NCI-H187 (cell line): ENCODE results near the gene SEPTIN10.
"Not testable (repeated sequence)": the region's sequence is repeated elsewhere in the genome, so short reads cannot be mapped to it uniquely, and the experiment has no call there.

Experiments
- DNase-seq, 2 experiments: peaks; one replicate each; lab custom pipeline; 2025; lab: John Stamatoyannopoulos, UW

Gene SEPTIN10

GRCh38 chr2:109613922-109614714, at the start of gene SEPTIN10, which contains the start of gene SOWAHC:
Gene SEPTIN10 (minus strand): TSS chr2:109613966. CDS start chr2:109613827, 139 bp downstream.
Gene SOWAHC (plus strand): TSS chr2:109614364. CDS start chr2:109614490, 126 bp downstream.
- peak; percentile 56 to 80 for DNase-seq

- DNase-seq, result no peak
Observed at GRCh38 chr2:109662889-109663288, 49.1 kb upstream of the SEPTIN10 start.

- no peak for DNase-seq
Observed at GRCh38 chr2:109660046-109660860, 46.5 kb upstream of the SEPTIN10 start.

- no peak for DNase-seq
Observed at GRCh38 chr2:109659396-109660045, 45.8 kb upstream of the SEPTIN10 start.

- DNase-seq, result no peak
Observed at GRCh38 chr2:109655287-109655686, 41.5 kb upstream of the SEPTIN10 start.

- DNase-seq, result no peak
Observed at GRCh38 chr2:109654326-109655050, 40.7 kb upstream of the SEPTIN10 start.

- no peak for DNase-seq
Observed at GRCh38 chr2:109649736-109650695, 36.2 kb upstream of the SEPTIN10 start.

- no peak for DNase-seq
Observed at GRCh38 chr2:109648041-109648527, 34.3 kb upstream of the SEPTIN10 start.

GRCh38 chr2:109647636-109648035, 33.9 kb upstream of the SEPTIN10 start:
- no peak for DNase-seq

- no peak for DNase-seq
Observed at GRCh38 chr2:109646961-109647360, 33.2 kb upstream of the SEPTIN10 start.

- DNase-seq, result no peak
Observed at GRCh38 chr2:109645412-109646184, 31.8 kb upstream of the SEPTIN10 start.

- no peak for DNase-seq
Observed at GRCh38 chr2:109644571-109645275, 31.0 kb upstream of the SEPTIN10 start.

- not testable (repeated sequence) for DNase-seq
Observed at GRCh38 chr2:109640000-109640399, 26.2 kb upstream of the SEPTIN10 start.

GRCh38 chr2:109638795-109639194, 25.0 kb upstream of the SEPTIN10 start:
- no peak for DNase-seq

GRCh38 chr2:109637749-109638570, 24.2 kb upstream of the SEPTIN10 start:
- no peak for DNase-seq

- DNase-seq, result no peak
Observed at GRCh38 chr2:109636317-109636716, 22.6 kb upstream of the SEPTIN10 start.

GRCh38 chr2:109635426-109636304, 21.9 kb upstream of the SEPTIN10 start:
- no peak for DNase-seq
